MM.1S (cell line): ENCODE results near the gene SERPINE2.

Experiments
- EZH2phosphoT487 ChIP-seq: fragments of 300-600 bp; sonication (generic); IDR thresholded peaks from 2 replicates; pipeline ENCODE4 v1.6.1; 2018; ENCODE audit warnings: antibody characterized with exemption, low read length
- TF ChIP-seq, protein P1 (sequence below): fragments of 300-600 bp; sonication (generic); IDR thresholded peaks from 2 replicates; pipeline ENCODE4 v1.5.1; 2016; ENCODE audit warnings: antibody characterized with exemption, low read length, mixed read lengths

- TF ChIP-seq, protein P1, sequence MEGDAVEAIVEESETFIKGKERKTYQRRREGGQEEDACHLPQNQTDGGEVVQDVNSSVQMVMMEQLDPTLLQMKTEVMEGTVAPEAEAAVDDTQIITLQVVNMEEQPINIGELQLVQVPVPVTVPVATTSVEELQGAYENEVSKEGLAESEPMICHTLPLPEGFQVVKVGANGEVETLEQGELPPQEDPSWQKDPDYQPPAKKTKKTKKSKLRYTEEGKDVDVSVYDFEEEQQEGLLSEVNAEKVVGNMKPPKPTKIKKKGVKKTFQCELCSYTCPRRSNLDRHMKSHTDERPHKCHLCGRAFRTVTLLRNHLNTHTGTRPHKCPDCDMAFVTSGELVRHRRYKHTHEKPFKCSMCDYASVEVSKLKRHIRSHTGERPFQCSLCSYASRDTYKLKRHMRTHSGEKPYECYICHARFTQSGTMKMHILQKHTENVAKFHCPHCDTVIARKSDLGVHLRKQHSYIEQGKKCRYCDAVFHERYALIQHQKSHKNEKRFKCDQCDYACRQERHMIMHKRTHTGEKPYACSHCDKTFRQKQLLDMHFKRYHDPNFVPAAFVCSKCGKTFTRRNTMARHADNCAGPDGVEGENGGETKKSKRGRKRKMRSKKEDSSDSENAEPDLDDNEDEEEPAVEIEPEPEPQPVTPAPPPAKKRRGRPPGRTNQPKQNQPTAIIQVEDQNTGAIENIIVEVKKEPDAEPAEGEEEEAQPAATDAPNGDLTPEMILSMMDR, result no peak
- no peak for TF ChIP-seq EZH2phosphoT487
These were observed 45.3 kb upstream of the SERPINE2 start for GRCh38 chr2:224084266-224084892.
